SJCRH30 (cell line): ENCODE data around the gene SPTLC1. TPM values are rescaled to one million over a fixed set of nuclear protein-coding genes. Genes with fewer than 3 reads are reported as not detected.

Experiments
- DNase-seq, 2 experiments: peaks; one replicate each; pipeline ENCODE4 v3.0.0-alpha.2; 2015 to 2020
- H3K27ac ChIP-seq: fragments of 250-450 bp; sonication (Bioruptor Pico); 2 replicates; pipeline ENCODE4 v1.5.1; 2020; ENCODE audit warnings: mild to moderate bottlenecking, moderate library complexity
- H3K27me3 ChIP-seq: fragments of 250-450 bp; sonication (Bioruptor Pico); 2 replicates; pipeline ENCODE4 v1.5.1; 2020; ENCODE audit warnings: mild to moderate bottlenecking, moderate library complexity
- H3K36me3 ChIP-seq: fragments of 250-450 bp; sonication (Bioruptor Pico); 2 replicates; pipeline ENCODE4 v1.5.1; 2020; ENCODE audit warnings: mild to moderate bottlenecking, moderate library complexity
- H3K4me1 ChIP-seq: fragments of 250-450 bp; sonication (Bioruptor Pico); 2 replicates; pipeline ENCODE4 v1.5.1; 2020; ENCODE audit warnings: mild to moderate bottlenecking, moderate library complexity
- H3K4me3 ChIP-seq: fragments of 250-450 bp; sonication (Bioruptor Pico); 2 replicates; pipeline ENCODE4 v1.5.1; 2020; ENCODE audit warnings: mild to moderate bottlenecking, moderate library complexity
- H3K9me3 ChIP-seq: fragments of 250-450 bp; sonication (Bioruptor Pico); replicated peaks from 2 replicates; pipeline ENCODE4 v1.5.1; 2020; ENCODE audit warnings: mild to moderate bottlenecking, moderate library complexity
- total RNA-seq: library from RNA; depleted of rRNA; stranded (reverse); fragments of >200 nt; shearing (Covaris generic); gene quantifications from 2 replicates; pipeline ENCODE4 v1.2.3, GENCODE V29; 2014

The SPTLC1 gene
- total RNA-seq, 1 experiment from 2014 or later: 121 TPM

DNA sequence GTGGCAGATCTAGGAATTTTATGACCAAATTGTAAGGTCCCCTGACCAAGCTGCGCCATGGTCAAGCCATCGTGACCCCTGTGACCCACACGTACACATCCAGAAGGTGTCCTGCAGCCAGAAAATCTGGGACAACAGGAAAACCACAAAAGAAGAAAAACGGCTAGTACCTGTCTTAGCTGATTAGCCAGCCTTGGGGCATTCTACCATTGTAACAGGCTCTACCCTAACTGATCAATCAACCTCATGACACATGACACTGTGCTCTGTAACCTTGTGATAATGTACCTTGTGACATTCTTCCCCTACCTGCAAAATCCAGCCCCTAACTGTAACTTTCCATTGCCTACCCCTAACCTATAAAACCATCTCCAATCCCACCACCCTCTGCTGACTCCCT, 43.6 kb downstream of the SPTLC1 start:
- no peaks in the 10 kb centered on the region for H3K27me3 ChIP-seq
- no peak for DNase-seq
- H3K9me3 ChIP-seq: no peaks in the 10 kb centered on the region
- H3K4me3 ChIP-seq: no peak overlapping the region
- H3K4me1 ChIP-seq: no peaks in the 10 kb centered on the region
- H3K27ac ChIP-seq: no peak overlapping the region
- peaks cover 21% of the 10 kb centered on the region for H3K36me3 ChIP-seq

DNA sequence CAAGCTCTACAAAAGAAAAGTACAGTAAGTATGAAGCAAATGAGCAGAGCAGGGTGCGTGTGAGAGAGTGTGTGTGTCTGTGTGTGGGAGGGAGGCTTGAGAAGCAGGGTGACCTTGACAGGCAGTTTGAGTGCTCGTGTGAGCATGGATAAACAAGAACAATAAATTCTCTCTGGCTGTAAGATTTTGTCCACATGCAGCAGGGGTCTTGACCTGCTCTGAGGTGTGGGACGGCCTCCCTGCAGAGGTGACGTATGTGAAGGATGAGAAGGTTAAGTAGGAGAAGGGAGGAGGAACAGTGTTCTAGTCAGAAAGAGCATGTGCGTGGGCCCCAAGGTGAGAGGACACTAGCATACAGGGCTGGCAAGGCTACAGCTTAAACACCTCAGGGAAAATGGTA, 49.0 kb downstream of the SPTLC1 start:
- Histone ChIP-seq H3K4me3 (no peak overlapping the region), H3K4me1 (no peaks in the 10 kb centered on the region), H3K36me3 (peaks cover 47% of the 10 kb centered on the region), H3K9me3 (peaks cover 6% of the 10 kb centered on the region; the same call in 1 of the 2 replicates), H3K27me3 (no peaks in the 10 kb centered on the region), H3K27ac (no peak overlapping the region)
- no peak for DNase-seq

DNA sequence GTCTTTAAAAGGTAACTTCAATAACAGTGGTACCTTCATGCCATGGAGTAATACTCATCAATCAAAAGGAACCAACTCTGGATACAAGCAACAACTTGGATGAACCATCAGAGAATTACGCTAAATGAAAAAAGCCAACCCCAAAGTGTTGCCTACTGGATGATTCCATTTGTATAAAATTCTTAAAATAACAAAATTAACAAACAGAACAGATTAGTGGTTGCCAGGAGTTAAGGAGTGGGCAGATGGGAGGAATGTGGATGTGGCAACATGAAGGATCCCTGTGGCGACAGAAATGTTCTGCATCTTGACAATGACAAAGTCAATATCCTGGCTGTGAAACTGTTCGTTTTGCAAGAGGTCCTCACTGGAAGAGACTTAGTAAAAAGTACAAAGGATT, 50.5 kb downstream of the SPTLC1 start:
- peaks cover 8% of the 10 kb centered on the region; the same call in 1 of the 2 replicates for H3K9me3 ChIP-seq
- H3K27me3 ChIP-seq: no peaks in the 10 kb centered on the region
- no peak overlapping the region for H3K4me3 ChIP-seq
- no peaks in the 10 kb centered on the region for H3K4me1 ChIP-seq
- no peak for DNase-seq
- H3K36me3 ChIP-seq: peaks cover 47% of the 10 kb centered on the region
- no peak overlapping the region for H3K27ac ChIP-seq

DNA sequence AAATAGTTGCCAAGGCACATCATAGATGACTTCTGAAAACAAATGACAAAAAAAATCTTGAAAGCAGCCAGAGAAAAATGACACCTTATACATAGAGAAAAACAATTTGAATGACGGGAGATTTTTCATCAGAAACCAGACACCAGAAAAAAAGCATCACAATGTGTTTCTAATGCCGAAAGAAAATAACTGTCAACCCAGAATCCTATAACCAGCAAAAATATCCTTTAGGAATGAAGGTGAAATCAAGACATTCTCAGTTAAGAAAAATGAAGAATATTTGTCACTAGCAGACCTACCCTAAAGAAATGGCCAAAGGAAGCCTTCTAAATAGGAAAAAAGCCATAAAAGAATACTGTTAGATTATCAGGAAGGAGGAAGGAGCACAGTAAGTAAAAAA, 54.0 kb downstream of the SPTLC1 start:
- H3K9me3 ChIP-seq: peaks cover 8% of the 10 kb centered on the region; the same call in 1 of the 2 replicates
- H3K4me3 ChIP-seq: no peak overlapping the region
- H3K36me3 ChIP-seq: peaks cover 47% of the 10 kb centered on the region
- peak in 1 of 2 experiments; percentile 21 for DNase-seq
- H3K27me3 ChIP-seq: no peaks in the 10 kb centered on the region
- H3K4me1 ChIP-seq: no peaks in the 10 kb centered on the region
- H3K27ac ChIP-seq: no peak overlapping the region

DNA sequence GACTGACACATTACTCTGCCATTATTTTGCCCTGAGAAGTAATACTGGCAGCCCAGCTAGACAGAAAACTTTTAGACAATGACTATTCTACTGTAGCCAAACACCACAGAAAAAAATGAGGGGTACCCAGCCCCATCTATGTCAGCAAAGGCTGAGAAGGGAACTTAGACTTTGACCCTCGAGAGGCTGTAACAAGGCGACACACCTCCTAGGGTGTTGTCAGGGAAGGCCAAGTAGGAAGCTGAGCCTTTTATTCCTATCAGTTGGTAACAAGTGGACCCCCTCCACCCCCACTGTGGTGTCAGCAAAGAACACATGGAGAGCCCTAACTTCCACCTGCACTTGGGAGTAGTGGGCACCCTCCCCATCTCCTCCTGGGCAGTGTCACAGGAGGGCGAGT, 55.6 kb downstream of the SPTLC1 start:
- Histone ChIP-seq H3K27me3 (no peaks in the 10 kb centered on the region), H3K4me3 (no peak overlapping the region), H3K36me3 (peaks cover 45% of the 10 kb centered on the region), H3K9me3 (peaks cover 8% of the 10 kb centered on the region; the same call in 1 of the 2 replicates), H3K27ac (no peak overlapping the region), H3K4me1 (no peaks in the 10 kb centered on the region)
- DNase-seq: no peak

DNA sequence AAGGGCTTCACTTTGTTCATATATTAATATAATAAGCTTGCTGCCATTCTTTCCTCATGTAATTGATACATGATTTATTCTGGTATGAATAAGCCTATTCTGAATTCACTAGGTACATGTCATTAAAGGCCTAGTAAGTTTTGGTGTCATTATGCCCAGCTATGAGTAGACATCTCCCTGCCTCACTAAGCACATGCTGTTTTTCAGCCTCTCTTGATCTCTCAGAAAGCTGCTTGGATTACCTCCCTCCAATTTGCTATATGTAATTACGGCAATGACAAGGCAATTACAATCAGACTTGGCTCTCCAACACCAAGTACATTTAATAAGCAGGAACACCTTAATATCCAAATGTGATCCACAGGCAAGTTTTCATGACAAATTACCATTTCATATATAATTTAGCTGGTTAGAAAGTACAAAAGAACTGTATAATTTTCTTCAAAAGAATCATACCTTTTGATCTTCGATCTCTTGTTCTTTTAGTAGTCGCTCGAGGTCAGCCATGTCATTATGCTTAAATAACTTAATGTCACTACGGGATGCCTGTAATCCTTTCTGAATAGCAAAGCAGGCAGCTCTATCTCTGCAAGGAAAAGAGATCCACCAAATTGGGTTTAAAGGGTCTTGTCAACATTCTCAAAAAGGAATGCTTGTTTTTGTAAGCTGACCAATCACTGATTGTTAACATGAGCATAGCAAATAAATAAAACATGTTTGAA, 56.3 kb downstream of the SPTLC1 start:
- H3K27ac ChIP-seq: no peak overlapping the region
- no peak for DNase-seq
- peaks cover 8% of the 10 kb centered on the region; the same call in 1 of the 2 replicates for H3K9me3 ChIP-seq
- H3K36me3 ChIP-seq: peaks cover 47% of the 10 kb centered on the region
- no peaks in the 10 kb centered on the region for H3K4me1 ChIP-seq
- H3K4me3 ChIP-seq: no peak overlapping the region
- no peaks in the 10 kb centered on the region for H3K27me3 ChIP-seq

DNA sequence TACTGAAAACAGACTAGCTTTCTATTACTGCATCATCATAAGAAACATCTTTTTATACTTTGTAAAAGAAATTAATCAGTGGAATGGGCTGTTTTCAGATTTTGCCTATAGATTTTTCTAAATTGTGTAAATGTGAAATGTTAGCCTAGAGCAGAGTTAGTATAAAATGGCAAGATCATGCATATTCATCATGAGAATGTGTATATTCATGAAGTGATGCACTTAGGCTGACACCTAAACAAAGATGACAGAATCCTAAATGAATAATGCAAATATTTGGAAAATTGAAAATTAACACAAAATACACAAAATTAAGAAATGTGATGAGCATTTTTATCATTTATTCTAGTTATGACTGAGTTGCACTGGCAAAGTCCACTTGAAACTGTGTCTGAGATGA, 57.2 kb downstream of the SPTLC1 start:
- DNase-seq: no peak
- H3K27me3 ChIP-seq: no peaks in the 10 kb centered on the region
- H3K9me3 ChIP-seq: peaks cover 7% of the 10 kb centered on the region; the same call in 1 of the 2 replicates
- peaks cover 49% of the 10 kb centered on the region for H3K36me3 ChIP-seq
- H3K4me1 ChIP-seq: no peaks in the 10 kb centered on the region
- H3K27ac ChIP-seq: no peak overlapping the region
- no peak overlapping the region for H3K4me3 ChIP-seq

DNA sequence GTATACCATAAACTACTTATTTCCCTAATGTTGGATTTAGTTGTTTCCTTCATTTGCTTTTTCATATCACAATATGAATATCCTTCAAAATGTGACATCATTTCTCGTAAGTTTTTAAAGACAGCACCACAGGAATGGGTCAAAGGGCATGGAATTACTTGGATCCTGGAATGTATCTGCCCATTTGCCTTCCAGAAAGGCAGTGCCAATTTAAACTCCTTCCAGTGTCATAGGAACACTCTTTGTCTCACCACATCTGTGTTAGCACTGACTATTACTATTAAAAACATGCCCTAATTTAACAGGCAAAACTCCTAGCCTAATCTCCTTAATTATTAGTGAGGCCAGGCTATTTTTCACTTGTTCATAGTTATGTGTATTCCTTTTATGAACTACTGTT, 58.0 kb downstream of the SPTLC1 start:
- no peak for DNase-seq
- Histone ChIP-seq H3K4me3 (no peak overlapping the region), H3K27me3 (no peaks in the 10 kb centered on the region), H3K36me3 (peaks cover 41% of the 10 kb centered on the region), H3K9me3 (0 out of 2 replicates have a peak, but pooled peaks cover 3% of the 10 kb centered on the region), H3K27ac (no peak overlapping the region), H3K4me1 (no peaks in the 10 kb centered on the region)

DNA sequence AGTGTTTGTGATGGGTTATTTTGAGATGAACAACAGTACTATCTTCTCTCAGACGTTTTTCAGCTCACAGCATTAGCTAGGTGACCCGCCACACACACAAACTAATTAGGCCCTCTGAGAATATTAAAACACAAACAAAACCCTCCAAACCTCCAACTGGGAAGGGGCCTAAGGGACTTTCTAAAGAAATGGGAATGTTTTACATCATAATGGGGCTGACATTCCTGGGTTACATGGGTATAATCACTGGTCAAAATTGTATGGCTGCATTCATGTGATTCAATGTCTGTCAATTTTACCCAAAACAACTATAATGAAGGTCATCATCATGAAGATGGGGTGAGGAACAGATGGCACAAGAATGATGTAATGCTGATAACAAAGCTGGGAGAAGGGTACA, 59.6 kb downstream of the SPTLC1 start:
- DNase-seq: no peak
- H3K4me3 ChIP-seq: no peak overlapping the region
- H3K27me3 ChIP-seq: no peaks in the 10 kb centered on the region
- peaks cover 42% of the 10 kb centered on the region for H3K36me3 ChIP-seq
- H3K27ac ChIP-seq: no peak overlapping the region
- H3K9me3 ChIP-seq: 0 out of 2 replicates have a peak, but pooled peaks cover 2% of the 10 kb centered on the region
- H3K4me1 ChIP-seq: no peaks in the 10 kb centered on the region

DNA sequence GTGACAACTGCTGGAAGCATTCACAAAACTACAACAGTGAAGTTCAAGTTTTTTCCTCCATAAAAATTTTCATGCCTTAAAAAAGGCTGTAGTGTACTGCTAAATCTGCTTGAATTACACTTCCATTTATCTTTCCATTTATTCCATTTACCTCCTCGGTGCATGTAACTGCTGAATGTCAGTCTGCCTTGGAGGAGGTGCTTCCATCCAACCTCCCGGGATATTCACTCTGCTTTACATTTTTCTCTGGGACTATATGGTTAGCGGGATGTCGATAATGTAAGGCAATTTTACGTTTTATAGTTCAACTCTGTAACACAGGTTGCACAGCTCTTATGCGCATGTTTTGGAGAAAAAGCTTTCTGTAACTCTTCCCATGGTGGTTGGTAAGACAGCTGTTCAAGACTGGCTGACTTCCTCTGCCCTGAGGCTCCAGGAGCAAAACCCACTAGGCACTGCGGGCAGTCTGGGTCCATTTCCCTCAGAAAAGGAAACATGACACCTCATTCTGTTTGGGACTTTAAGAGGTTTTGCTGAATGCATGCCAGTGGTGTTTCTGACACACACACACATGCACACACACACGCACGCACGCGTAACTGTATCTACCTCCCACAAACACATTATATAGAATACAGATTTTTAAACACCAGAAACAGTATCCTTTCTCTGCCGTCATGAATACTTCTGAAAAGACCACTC, 66.1 kb downstream of the SPTLC1 start:
- Histone ChIP-seq H3K27ac (peak overlapping the region; percentile 20; the same call in 1 of the 2 replicates), H3K36me3 (peaks cover 47% of the 10 kb centered on the region), H3K9me3 (no peaks in the 10 kb centered on the region), H3K4me3 (no peak overlapping the region), H3K4me1 (peaks cover 11% of the 10 kb centered on the region), H3K27me3 (no peaks in the 10 kb centered on the region)
- DNase-seq: peak; percentile 87 to 95

DNA sequence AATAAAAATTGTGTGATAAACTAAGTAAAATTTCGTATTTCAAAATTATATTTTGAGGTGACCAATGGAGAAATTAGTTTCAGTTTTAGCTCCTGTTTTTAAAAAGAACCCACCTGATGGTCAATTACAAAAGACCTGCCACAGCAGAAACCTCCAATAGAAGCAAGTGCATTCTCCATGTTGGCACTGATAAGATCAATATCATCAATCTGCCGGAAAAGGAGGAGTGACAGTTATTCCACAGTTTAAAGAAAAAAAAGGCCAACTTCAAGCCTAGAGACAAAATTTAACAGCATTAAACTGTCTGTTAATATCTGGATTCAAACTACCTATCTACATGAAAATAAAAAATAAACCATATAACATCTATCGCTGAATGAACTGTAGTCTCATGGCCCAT, 67.7 kb downstream of the SPTLC1 start:
- no peaks in the 10 kb centered on the region for H3K27me3 ChIP-seq
- no peak for DNase-seq
- H3K4me3 ChIP-seq: no peak overlapping the region
- H3K9me3 ChIP-seq: peaks cover 3% of the 10 kb centered on the region; the same call in 1 of the 2 replicates
- no peak overlapping the region for H3K27ac ChIP-seq
- peaks cover 11% of the 10 kb centered on the region for H3K4me1 ChIP-seq
- H3K36me3 ChIP-seq: peaks cover 53% of the 10 kb centered on the region

DNA sequence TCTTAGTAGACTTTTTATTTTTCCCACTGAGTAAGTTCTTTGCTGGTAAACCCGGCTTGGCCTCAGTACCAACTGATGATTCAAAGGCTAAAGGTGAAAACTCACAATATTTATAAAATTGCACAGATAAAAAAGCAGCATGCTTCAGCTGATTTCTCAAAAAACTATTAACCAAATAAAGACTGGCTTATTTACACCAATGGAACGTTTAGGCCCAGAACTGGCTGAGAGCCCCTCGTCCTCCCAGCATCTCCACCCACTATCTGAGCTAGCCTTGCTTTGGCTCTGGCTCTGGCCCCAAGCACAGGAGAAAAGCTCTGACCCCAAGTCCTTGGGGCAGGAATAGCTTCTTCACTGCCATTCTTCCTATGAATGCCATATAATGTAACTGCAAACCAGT, 68.5 kb downstream of the SPTLC1 start:
- no peak overlapping the region for H3K4me3 ChIP-seq
- peaks cover 9% of the 10 kb centered on the region for H3K9me3 ChIP-seq
- peaks cover 11% of the 10 kb centered on the region for H3K4me1 ChIP-seq
- H3K27ac ChIP-seq: no peak overlapping the region
- no peaks in the 10 kb centered on the region for H3K27me3 ChIP-seq
- no peak for DNase-seq
- peaks cover 60% of the 10 kb centered on the region for H3K36me3 ChIP-seq

DNA sequence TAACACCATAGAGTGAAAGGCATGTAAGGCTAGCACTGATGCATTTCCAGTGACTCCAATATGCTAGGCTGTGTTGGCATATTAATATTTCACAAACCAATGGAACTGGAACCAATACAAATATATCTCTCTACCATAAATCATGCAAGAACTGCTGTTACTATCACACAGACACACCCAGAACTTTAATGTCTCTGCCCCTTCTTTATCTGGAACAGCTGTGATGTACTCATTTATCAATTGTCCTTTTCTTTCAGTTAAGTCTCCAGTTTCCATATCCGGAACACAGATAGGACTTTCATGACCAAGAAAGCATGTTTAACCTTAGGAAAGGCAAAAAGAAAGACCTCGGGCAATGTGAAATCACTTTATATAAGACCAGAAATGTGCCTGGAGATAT, 70.3 kb downstream of the SPTLC1 start:
- H3K4me3 ChIP-seq: no peak overlapping the region
- H3K4me1 ChIP-seq: peaks cover 11% of the 10 kb centered on the region
- no peaks in the 10 kb centered on the region for H3K27me3 ChIP-seq
- no peak for DNase-seq
- H3K36me3 ChIP-seq: peaks cover 59% of the 10 kb centered on the region
- no peak overlapping the region for H3K27ac ChIP-seq
- H3K9me3 ChIP-seq: peaks cover 9% of the 10 kb centered on the region

DNA sequence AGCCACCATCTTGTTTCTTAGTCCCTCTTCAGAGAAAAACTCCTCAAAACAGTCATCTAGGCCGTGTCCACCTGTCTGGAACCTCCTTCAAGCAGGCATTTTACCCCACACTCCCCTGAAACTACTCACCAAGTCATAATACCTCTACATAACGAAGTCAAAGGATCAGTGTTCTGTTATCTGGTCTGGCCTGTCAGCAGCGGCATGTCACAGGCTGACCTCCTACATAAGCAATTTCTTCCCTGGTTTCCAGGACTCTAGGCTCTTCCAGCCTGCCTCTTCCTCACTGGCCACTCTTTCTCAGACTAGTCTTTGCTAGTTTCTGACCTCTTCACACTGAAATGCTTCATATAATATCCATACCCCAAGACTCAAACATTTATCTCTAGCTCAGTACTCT, 72.2 kb downstream of the SPTLC1 start:
- no peaks in the 10 kb centered on the region for H3K4me1 ChIP-seq
- no peaks in the 10 kb centered on the region for H3K27me3 ChIP-seq
- no peak for DNase-seq
- H3K36me3 ChIP-seq: peaks cover 56% of the 10 kb centered on the region
- no peak overlapping the region for H3K27ac ChIP-seq
- H3K9me3 ChIP-seq: peaks cover 9% of the 10 kb centered on the region
- H3K4me3 ChIP-seq: no peak overlapping the region

DNA sequence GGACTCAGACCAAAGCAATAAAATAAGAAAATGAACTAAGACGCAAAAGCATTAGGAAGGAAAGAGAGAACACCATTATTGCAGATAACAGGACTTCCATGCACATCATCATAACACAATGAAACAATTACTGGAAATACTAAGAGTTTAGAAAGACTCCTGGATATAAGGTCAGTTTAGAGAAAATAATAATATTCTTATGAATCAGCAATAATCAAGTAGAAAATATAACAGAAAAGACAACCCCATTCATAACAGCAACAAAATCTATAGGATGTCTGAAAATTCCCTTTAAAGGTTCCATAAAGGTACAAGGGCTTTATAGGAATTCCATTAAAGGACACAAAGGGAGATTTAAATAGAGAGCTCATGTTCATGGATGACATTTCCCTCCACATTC, 73.0 kb downstream of the SPTLC1 start:
- no peak for DNase-seq
- Histone ChIP-seq H3K36me3 (peaks cover 55% of the 10 kb centered on the region), H3K4me1 (no peaks in the 10 kb centered on the region), H3K27ac (no peak overlapping the region), H3K9me3 (peaks cover 9% of the 10 kb centered on the region), H3K27me3 (no peaks in the 10 kb centered on the region), H3K4me3 (no peak overlapping the region)
